Measurements from ENCODE around the gene SPATS2.

Gene SPATS2

DNA sequence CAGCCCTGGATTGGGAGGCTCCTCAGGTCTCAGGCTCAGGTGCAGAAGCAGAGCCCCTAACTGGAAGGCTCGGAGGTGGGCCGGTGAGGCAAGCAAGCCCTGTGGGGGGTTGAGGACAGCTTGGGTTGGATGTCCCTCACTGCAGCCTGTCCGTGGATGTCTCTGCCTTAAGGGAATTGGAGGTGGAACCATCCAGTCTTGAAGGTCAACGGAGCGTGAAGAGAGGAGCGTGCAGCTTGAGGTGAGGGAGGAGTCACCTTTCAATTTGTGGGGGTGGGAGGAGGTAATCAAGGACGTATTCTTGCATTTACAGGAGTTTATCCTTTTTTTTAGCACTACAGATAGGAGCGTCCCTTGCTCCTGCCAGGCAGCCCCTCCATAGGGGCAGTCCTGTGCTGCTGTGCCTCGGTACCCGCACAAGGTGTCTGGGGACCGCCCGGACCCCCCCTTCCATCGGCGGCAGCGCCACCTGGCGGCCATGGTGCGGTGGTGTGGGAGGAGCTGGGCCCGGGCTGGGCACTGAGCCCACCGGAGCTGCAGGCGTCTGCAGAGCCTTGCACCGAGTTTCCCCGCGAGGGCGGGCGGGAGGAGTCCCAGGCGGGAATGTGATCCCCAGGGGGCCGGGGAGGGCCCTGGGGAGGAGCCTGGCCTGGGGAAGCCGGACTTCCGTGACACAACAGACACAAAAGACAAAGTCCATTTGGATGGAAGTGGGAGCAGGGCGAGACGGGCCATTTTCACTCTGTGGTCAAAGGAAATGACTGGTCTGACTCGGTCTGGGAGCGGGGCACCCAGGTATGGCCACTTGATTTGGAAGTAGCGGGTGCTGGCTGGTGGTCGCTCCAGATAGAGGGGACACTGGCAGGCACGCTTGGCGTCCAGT lies 19.7 kb upstream of the SPATS2 start:
- peak; percentile 87 for TF ChIP-seq CTCF (IDR thresholded peaks at IDR 0.05; ENCODE audit: low read depth, low read length, missing control alignments)
- Histone ChIP-seq H3K4me3 (ENCODE audit: low read depth, low read length) (peak overlapping the region; percentile 48), H3K36me3 (replicated peaks) (no peaks in the 10 kb centered on the region), H3K27ac (peak overlapping the region; percentile 41), H3K27me3 (replicated peaks) (peaks cover 7% of the 10 kb centered on the region)
- in situ Hi-C loops (cut with HindIII; ENCODE audit: low pct_ligation_motif_present, low sequenced_read_pairs), result no loop called here
- DNase-seq, result peak; percentile 82

GRCh38 chr12:49348781-49349180 lies 18.5 kb upstream of the SPATS2 start:
- no peak for TF ChIP-seq CTCF (IDR thresholded peaks at IDR 0.05; ENCODE audit: low read depth, low read length, missing control alignments)
- no peak for DNase-seq
- no peaks in the 10 kb centered on the region for H3K36me3 ChIP-seq (replicated peaks)
- no peak overlapping the region for H3K4me3 ChIP-seq (ENCODE audit: low read depth, low read length)
- peaks cover 7% of the 10 kb centered on the region for H3K27me3 ChIP-seq (replicated peaks)
- H3K27ac ChIP-seq, result no peak overlapping the region
- in situ Hi-C loops (cut with HindIII; ENCODE audit: low pct_ligation_motif_present, low sequenced_read_pairs), result no loop called here

- no peaks in the 10 kb centered on the region for H3K36me3 ChIP-seq (replicated peaks)
- no peak for TF ChIP-seq CTCF (IDR thresholded peaks at IDR 0.05; ENCODE audit: low read depth, low read length, missing control alignments)
- no peak overlapping the region for H3K27ac ChIP-seq
- no peak for DNase-seq
- H3K27me3 ChIP-seq (replicated peaks), result peaks cover 7% of the 10 kb centered on the region
- in situ Hi-C loops (cut with HindIII; ENCODE audit: low pct_ligation_motif_present, low sequenced_read_pairs), result no loop called here
- no peak overlapping the region for H3K4me3 ChIP-seq (ENCODE audit: low read depth, low read length)
These were observed 18.0 kb upstream of the SPATS2 start for GRCh38 chr12:49349266-49349665.

GRCh38 chr12:49352351-49352750 lies 14.9 kb upstream of the SPATS2 start:
- H3K36me3 ChIP-seq (replicated peaks), result no peaks in the 10 kb centered on the region
- TF ChIP-seq CTCF (IDR thresholded peaks at IDR 0.05; ENCODE audit: low read depth, low read length, missing control alignments), result no peak
- in situ Hi-C loops (cut with HindIII; ENCODE audit: low pct_ligation_motif_present, low sequenced_read_pairs), result loop anchor here (25.0 kb wide), 1 partner anchor 160 kb away; no protein-coding TSS in a partner anchor
- no peaks in the 10 kb centered on the region for H3K27me3 ChIP-seq (replicated peaks)
- H3K27ac ChIP-seq, result no peak overlapping the region
- H3K4me3 ChIP-seq (ENCODE audit: low read depth, low read length), result no peak overlapping the region
- no peak for DNase-seq

- no peak overlapping the region for H3K27ac ChIP-seq
These were observed 11.3 kb upstream of the SPATS2 start for GRCh38 chr12:49355913-49356312.

More at GRCh38 chr12:49355913-49356312, 11.3 kb upstream of the SPATS2 start:
- DNase-seq, result no peak
- Histone ChIP-seq H3K36me3 (replicated peaks) (no peaks in the 10 kb centered on the region), H3K4me3 (ENCODE audit: low read depth, low read length) (no peak overlapping the region), H3K27me3 (replicated peaks) (no peaks in the 10 kb centered on the region)
- in situ Hi-C loops (cut with HindIII; ENCODE audit: low pct_ligation_motif_present, low sequenced_read_pairs), result loop anchor here (25.0 kb wide), 1 partner anchor 156 kb away; no protein-coding TSS in a partner anchor
- no peak for TF ChIP-seq CTCF (IDR thresholded peaks at IDR 0.05; ENCODE audit: low read depth, low read length, missing control alignments)

Data from brain microvascular endothelial cell (primary cell).